K562 (cell line): ENCODE results near the gene ZC3H6. TPM values are rescaled to one million over a fixed set of nuclear protein-coding genes. Genes with fewer than 3 reads are reported as not detected.
A peak's percentile ranks its signal among the peaks of the same experiment; 100 is the strongest.

Source experiments
- GATAD2B ChIP-seq: fragments of 450-650 bp; IDR thresholded peaks from 2 replicates; pipeline ENCODE4 v1.6.1; 2017; ENCODE audit warnings: mild to moderate bottlenecking, borderline replicate concordance
- GTF2A2 ChIP-seq: IDR thresholded peaks from 2 replicates; pipeline ENCODE4 v1.6.1; 2016; ENCODE audit warnings: mild to moderate bottlenecking, missing genetic modification characterization, missing compliant biosample characterization
- HEY1 ChIP-seq: fragments of 250-450 bp; sonication (Bioruptor Pico); IDR thresholded peaks from 2 replicates; pipeline ENCODE4 v1.5.0; 2020; ENCODE audit warnings: mild to moderate bottlenecking, moderate library complexity, borderline replicate concordance
- ZKSCAN8 ChIP-seq: fragments of 200-800 bp; sonication (Bioruptor generic); IDR thresholded peaks from 2 replicates; pipeline ENCODE4 v1.6.1; 2016; ENCODE audit warnings: missing genetic modification characterization, missing compliant biosample characterization
- ZNF146 ChIP-seq: IDR thresholded peaks from one replicate; pipeline ENCODE4 v1.6.1; 2018; ENCODE audit warnings: missing compliant biosample characterization; ENCODE audit not compliant: unreplicated experiment
- polyA plus RNA-seq, 8 experiments: library from polyadenylated mRNA; depleted of rRNA in 4 of 8; stranded (reverse) in 5 of 8; unstranded in 3 of 8; fragments of >200 nt; fragmentation: Nextera tagmentation in 2 of 8; fragmentation: Illumina TruSeq in 1 of 8; extraction: Ambion mirVana in 2 of 8; extraction: Trizol in 1 of 8; gene quantifications; 2 replicates each; pipeline versions ENCODE4 v1.2.1 to v1.2.3, GENCODE V29; 2011 to 2014; ENCODE audit warnings: inconsistent platforms in 1 of 8, missing spikeins in 1 of 8
- total RNA-seq, 7 experiments: library from RNA; depleted of rRNA in 6 of 7; stranded (reverse); fragments of >200 nt in 6 of 7; fragmentation: Illumina TruSeq in 2 of 7; extraction: Trizol in 2 of 7; gene quantifications; 2 replicates each; pipeline versions ENCODE4 v1.2.1 to v1.2.3, GENCODE V29; 2011 to 2021; ENCODE audit warnings: low replicate concordance in 1 of 7
- TF ChIP-seq, protein P1 (sequence below), 2 experiments: fragments of 200-800 bp in 1 of 2; sonication (Bioruptor generic) in 1 of 2; sonication (generic) in 1 of 2; formaldehyde crosslinking in 1 of 2; IDR thresholded peaks in 1 of 2; conservative IDR thresholded peaks in 1 of 2; 2 replicates each; pipeline versions ENCODE4 v1.5.0 to v1.6.1; 2016 to 2020; ENCODE audit warnings: missing compliant biosample characterization in 1 of 2, missing genetic modification characterization in 1 of 2, missing genetic modification reagents in 1 of 2
- TF ChIP-seq, protein P2 (sequence below), 2 experiments: fragments of 450-650 bp; formaldehyde crosslinking in 1 of 2; IDR thresholded peaks; 2 replicates each; pipeline versions ENCODE4 v1.4.0 to v1.6.1; 2014 to 2020; ENCODE audit warnings: mild to moderate bottlenecking in 2 of 2, borderline replicate concordance in 1 of 2, low read depth in 1 of 2
- TF ChIP-seq, protein P3 (sequence below): sonication (generic); formaldehyde crosslinking; IDR thresholded peaks from 2 replicates; pipeline ENCODE4 v1.8.0; 2023; ENCODE audit warnings: mild to moderate bottlenecking, missing genetic modification reagents

The ZC3H6 gene
- total and polyA plus RNA-seq, 9 of the 15 experiments (the other 6 are each of a cell fraction or from before 2014, with no cell fraction given): 0.45 to 1.9 (median 1.5) TPM

DNA sequence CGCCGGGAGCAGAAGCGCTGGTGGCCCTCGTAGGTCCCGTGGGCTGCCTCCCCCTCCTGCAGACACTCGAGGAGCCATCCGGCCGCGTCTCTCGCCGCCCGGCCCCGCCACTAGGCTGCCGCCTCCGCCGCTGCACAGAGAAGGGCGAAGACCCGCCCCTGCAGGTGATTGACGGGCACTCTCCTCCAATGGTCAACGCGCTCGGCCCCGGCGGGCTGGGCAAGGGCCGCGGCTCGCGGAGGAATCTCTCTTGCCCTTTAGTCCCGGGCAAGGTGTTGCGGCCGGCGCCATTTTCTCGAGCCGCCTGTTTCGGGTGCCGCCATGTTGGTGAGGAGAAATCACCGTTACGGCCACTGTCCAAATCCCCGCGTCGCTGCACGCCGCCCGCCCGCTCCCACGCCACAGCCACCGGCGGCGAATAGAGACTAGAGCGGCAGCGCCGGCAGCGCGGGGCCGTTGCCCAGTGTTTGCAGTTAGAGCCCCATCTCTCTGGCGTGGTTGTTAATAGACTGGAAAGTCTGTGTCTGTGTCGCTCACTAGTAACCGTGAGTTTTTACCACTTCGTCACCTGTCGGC, at the start of gene ZC3H6 (continued):
- TF ChIP-seq, protein P1, sequence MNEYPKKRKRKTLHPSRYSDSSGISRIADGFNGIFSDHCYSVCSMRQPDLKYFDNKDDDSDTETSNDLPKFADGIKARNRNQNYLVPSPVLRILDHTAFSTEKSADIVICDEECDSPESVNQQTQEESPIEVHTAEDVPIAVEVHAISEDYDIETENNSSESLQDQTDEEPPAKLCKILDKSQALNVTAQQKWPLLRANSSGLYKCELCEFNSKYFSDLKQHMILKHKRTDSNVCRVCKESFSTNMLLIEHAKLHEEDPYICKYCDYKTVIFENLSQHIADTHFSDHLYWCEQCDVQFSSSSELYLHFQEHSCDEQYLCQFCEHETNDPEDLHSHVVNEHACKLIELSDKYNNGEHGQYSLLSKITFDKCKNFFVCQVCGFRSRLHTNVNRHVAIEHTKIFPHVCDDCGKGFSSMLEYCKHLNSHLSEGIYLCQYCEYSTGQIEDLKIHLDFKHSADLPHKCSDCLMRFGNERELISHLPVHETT (CRISPR knock-in tag; conservative IDR thresholded peaks at IDR 0.05 in 1 of 2, IDR thresholded peaks at IDR 0.05 in 1 of 2): peak in 1 of 2 experiments; percentile 89; a peak in 2 of 4 replicates
- TF ChIP-seq, protein P2, sequence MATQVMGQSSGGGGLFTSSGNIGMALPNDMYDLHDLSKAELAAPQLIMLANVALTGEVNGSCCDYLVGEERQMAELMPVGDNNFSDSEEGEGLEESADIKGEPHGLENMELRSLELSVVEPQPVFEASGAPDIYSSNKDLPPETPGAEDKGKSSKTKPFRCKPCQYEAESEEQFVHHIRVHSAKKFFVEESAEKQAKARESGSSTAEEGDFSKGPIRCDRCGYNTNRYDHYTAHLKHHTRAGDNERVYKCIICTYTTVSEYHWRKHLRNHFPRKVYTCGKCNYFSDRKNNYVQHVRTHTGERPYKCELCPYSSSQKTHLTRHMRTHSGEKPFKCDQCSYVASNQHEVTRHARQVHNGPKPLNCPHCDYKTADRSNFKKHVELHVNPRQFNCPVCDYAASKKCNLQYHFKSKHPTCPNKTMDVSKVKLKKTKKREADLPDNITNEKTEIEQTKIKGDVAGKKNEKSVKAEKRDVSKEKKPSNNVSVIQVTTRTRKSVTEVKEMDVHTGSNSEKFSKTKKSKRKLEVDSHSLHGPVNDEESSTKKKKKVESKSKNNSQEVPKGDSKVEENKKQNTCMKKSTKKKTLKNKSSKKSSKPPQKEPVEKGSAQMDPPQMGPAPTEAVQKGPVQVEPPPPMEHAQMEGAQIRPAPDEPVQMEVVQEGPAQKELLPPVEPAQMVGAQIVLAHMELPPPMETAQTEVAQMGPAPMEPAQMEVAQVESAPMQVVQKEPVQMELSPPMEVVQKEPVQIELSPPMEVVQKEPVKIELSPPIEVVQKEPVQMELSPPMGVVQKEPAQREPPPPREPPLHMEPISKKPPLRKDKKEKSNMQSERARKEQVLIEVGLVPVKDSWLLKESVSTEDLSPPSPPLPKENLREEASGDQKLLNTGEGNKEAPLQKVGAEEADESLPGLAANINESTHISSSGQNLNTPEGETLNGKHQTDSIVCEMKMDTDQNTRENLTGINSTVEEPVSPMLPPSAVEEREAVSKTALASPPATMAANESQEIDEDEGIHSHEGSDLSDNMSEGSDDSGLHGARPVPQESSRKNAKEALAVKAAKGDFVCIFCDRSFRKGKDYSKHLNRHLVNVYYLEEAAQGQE (IDR thresholded peaks at IDR 0.05; ENCODE audit: borderline replicate concordance): no peak; the same call in 1 of the 2 replicates
- TF ChIP-seq, protein P2 (CRISPR knock-in tag; IDR thresholded peaks at IDR 0.05; ENCODE audit: low read depth): peak; percentile 69; the same call in 1 of the 2 replicates
- TF ChIP-seq ZNF146 (CRISPR knock-in tag) (no peak), GTF2A2 (tag) (peak; percentile 83), HEY1 (no peak; the same call in 1 of the 2 replicates), ZKSCAN8 (CRISPR knock-in tag) (0 out of 2 replicates have a peak, but pooled peaks have one; percentile 10), GATAD2B (peak; percentile 86; the same call in 1 of the 2 replicates)
- TF ChIP-seq, protein P3, sequence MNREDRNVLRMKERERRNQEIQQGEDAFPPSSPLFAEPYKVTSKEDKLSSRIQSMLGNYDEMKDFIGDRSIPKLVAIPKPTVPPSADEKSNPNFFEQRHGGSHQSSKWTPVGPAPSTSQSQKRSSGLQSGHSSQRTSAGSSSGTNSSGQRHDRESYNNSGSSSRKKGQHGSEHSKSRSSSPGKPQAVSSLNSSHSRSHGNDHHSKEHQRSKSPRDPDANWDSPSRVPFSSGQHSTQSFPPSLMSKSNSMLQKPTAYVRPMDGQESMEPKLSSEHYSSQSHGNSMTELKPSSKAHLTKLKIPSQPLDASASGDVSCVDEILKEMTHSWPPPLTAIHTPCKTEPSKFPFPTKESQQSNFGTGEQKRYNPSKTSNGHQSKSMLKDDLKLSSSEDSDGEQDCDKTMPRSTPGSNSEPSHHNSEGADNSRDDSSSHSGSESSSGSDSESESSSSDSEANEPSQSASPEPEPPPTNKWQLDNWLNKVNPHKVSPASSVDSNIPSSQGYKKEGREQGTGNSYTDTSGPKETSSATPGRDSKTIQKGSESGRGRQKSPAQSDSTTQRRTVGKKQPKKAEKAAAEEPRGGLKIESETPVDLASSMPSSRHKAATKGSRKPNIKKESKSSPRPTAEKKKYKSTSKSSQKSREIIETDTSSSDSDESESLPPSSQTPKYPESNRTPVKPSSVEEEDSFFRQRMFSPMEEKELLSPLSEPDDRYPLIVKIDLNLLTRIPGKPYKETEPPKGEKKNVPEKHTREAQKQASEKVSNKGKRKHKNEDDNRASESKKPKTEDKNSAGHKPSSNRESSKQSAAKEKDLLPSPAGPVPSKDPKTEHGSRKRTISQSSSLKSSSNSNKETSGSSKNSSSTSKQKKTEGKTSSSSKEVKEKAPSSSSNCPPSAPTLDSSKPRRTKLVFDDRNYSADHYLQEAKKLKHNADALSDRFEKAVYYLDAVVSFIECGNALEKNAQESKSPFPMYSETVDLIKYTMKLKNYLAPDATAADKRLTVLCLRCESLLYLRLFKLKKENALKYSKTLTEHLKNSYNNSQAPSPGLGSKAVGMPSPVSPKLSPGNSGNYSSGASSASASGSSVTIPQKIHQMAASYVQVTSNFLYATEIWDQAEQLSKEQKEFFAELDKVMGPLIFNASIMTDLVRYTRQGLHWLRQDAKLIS (CRISPR knock-in tag): peak; percentile 95
